HepG2 (cell line): Measurements from ENCODE around the gene IRX2. TPM values are rescaled to one million over a fixed set of nuclear protein-coding genes. Genes with fewer than 3 reads are reported as not detected.

Experiments used
- ATAC-seq: fragments of 200-7000 bp; cut with Tn5 transposase; 3 replicates; pipeline ENCODE4 v1.9.1; 2020; ENCODE audit warnings: mild to moderate bottlenecking, moderate library complexity
- BruUV-seq: library from RNA; stranded (reverse); fragments of 400-500 nt; replicated peaks from 2 replicates; lab custom pipeline; 2021; lab: Mats Ljungman, UMichigan
- CTCF ChIA-PET: fragments of 300-600 bp; formaldehyde crosslinking; extraction: SDS; loops from one replicate; lab custom pipeline; 2021; ENCODE audit warnings: low total read pairs, inconsistent platforms, low intra/inter-chr PET ratio; lab: Yijun Ruan, JAX
- POLR2A ChIA-PET: fragments of 350-600 bp; sonication (Branson Sonifier 250); formaldehyde crosslinking; loops from one replicate; lab custom pipeline; 2020; ENCODE audit warnings: antibody characterized with exemption, inconsistent platforms; lab: Yijun Ruan, JAX
- DNase-seq: peaks from one replicate; pipeline ENCODE4 v3.0.0-alpha.2; 2015; ENCODE audit warnings: low spot score
- FAIRE-seq: peaks from 3 replicates; lab custom pipeline; 2011; peaks lifted over from hg19 to GRCh38; lab: Jason Lieb, UNC
- H2AFZ ChIP-seq: one replicate; pipeline ENCODE4 v1.6.1; 2011; ENCODE audit warnings: low read length, inconsistent platforms
- H3K27ac ChIP-seq: fragments of 300-600 bp; 3 replicates; pipeline ENCODE4 v1.8.0; 2011; ENCODE audit warnings: mixed run types, mild to moderate bottlenecking, mixed read lengths, low read length, inconsistent platforms; ENCODE audit not compliant: insufficient read depth; ENCODE audit errors: extremely low read length
- H3K27me3 ChIP-seq, 2 experiments: fragments of 200-600 bp in 1 of 2; 2 replicates in 1 of 2; 3 replicates in 1 of 2; pipeline versions ENCODE4 v1.6.0 to v1.8.0; 2011; ENCODE audit warnings: low read length in 2 of 2, mild to moderate bottlenecking in 2 of 2, moderate library complexity in 2 of 2, inconsistent platforms in 1 of 2; ENCODE audit not compliant: insufficient read depth in 2 of 2, control insufficient read depth in 1 of 2
- H3K36me3 ChIP-seq, 2 experiments: fragments of 200-600 bp in 1 of 2; replicated peaks in 1 of 2; 2 replicates in 1 of 2; 3 replicates in 1 of 2; pipeline versions ENCODE4 v1.5.1 to v1.8.0; 2011; ENCODE audit warnings: low read length in 2 of 2, inconsistent platforms in 1 of 2; ENCODE audit not compliant: insufficient read depth in 2 of 2, control insufficient read depth in 1 of 2
- H3K4me1 ChIP-seq: 2 replicates; pipeline ENCODE4 v1.5.1; 2012; ENCODE audit warnings: low read length, inconsistent platforms; ENCODE audit not compliant: insufficient read depth
- H3K4me2 ChIP-seq: 2 replicates; pipeline ENCODE4 v1.6.0; 2011; ENCODE audit warnings: low read depth, low read length, inconsistent platforms
- H3K4me3 ChIP-seq, 3 experiments: fragments of 200-600 bp in 1 of 3; sonication (generic), shearing (Covaris generic) in 1 of 3; replicated peaks in 1 of 3; 2 replicates each; pipeline ENCODE4 v1.5.1; 2011 to 2016; ENCODE audit warnings: low read length in 3 of 3, inconsistent platforms in 2 of 3, low read depth in 2 of 3, mild to moderate bottlenecking in 2 of 3, control low read depth in 1 of 3, mixed read lengths in 1 of 3; ENCODE audit not compliant: insufficient read depth in 1 of 3
- H3K79me2 ChIP-seq: one replicate; pipeline ENCODE4 v1.6.1; 2011; ENCODE audit warnings: low read length, inconsistent platforms; ENCODE audit not compliant: insufficient read depth
- H3K9ac ChIP-seq: 2 replicates; pipeline ENCODE4 v1.6.0; 2011; ENCODE audit warnings: mild to moderate bottlenecking, low read depth, low read length, inconsistent platforms; ENCODE audit not compliant: insufficient read depth
- H3K9me3 ChIP-seq: 2 replicates; pipeline ENCODE4 v1.5.1; 2012; ENCODE audit warnings: mild to moderate bottlenecking, low read length
- H4K20me1 ChIP-seq: 2 replicates; pipeline ENCODE4 v1.6.0; 2011; ENCODE audit warnings: inconsistent platforms, mild to moderate bottlenecking, low read length, moderate library complexity; ENCODE audit not compliant: insufficient read depth
- AGO2 ChIP-seq: fragments of 200-400 bp; formaldehyde crosslinking; optimal IDR thresholded peaks from 2 replicates; pipeline ENCODE3; 2017; ENCODE audit warnings: mild to moderate bottlenecking, low read depth, low read length, moderate library complexity
- ARID2 ChIP-seq: sonication (generic); formaldehyde crosslinking; IDR thresholded peaks from 2 replicates; pipeline ENCODE4 v1.8.1; 2022; ENCODE audit warnings: mild to moderate bottlenecking, missing genetic modification reagents, borderline replicate concordance
- ARNT2 ChIP-seq: sonication (generic); formaldehyde crosslinking; IDR thresholded peaks from 2 replicates; pipeline ENCODE4 v1.8.0; 2022; ENCODE audit warnings: mild to moderate bottlenecking, low read depth, missing genetic modification reagents, moderate library complexity
- CEBPB ChIP-seq: IDR thresholded peaks from 2 replicates; pipeline ENCODE4 v1.6.1; 2011; ENCODE audit warnings: low read depth, low read length, improper control_type of control experiment, borderline replicate concordance
- CREB1 ChIP-seq, 2 experiments: fragments of 450-650 bp in 1 of 2; IDR thresholded peaks; 2 replicates each; pipeline ENCODE4 v1.6.1; 2016 to 2017; ENCODE audit warnings: control low read depth in 1 of 2, mild to moderate bottlenecking in 1 of 2, missing compliant biosample characterization in 1 of 2, missing genetic modification characterization in 1 of 2
- FLYWCH1 ChIP-seq: sonication (generic); formaldehyde crosslinking; IDR thresholded peaks from 2 replicates; pipeline ENCODE4 v1.8.1; 2023; ENCODE audit warnings: mild to moderate bottlenecking, missing genetic modification reagents
- FOXA1 ChIP-seq, 2 experiments: fragments of 450-650 bp in 1 of 2; sonication (generic) in 1 of 2; formaldehyde crosslinking in 1 of 2; IDR thresholded peaks; 2 replicates each; pipeline versions ENCODE4 v1.4.0 to v1.6.1; 2016 to 2020; ENCODE audit warnings: missing genetic modification reagents in 1 of 2
- GATAD1 ChIP-seq: IDR thresholded peaks from 2 replicates; pipeline ENCODE4 v1.6.1; 2016; ENCODE audit warnings: missing genetic modification reagents, missing compliant biosample characterization
- HES4 ChIP-seq: sonication (generic); formaldehyde crosslinking; IDR thresholded peaks from 2 replicates; pipeline ENCODE4 v1.9.0; 2021; ENCODE audit warnings: mild to moderate bottlenecking, missing genetic modification reagents, borderline replicate concordance
- KAT8 ChIP-seq: IDR thresholded peaks from 2 replicates; pipeline ENCODE4 v1.6.1; 2016; ENCODE audit warnings: missing genetic modification reagents, missing compliant biosample characterization
- MEIS1 ChIP-seq: sonication (generic); formaldehyde crosslinking; IDR thresholded peaks from 2 replicates; pipeline ENCODE4 v1.9.0; 2021; ENCODE audit warnings: mild to moderate bottlenecking, missing genetic modification reagents, moderate library complexity, borderline replicate concordance
- TMF1 ChIP-seq: sonication (generic); formaldehyde crosslinking; IDR thresholded peaks from 2 replicates; pipeline ENCODE4 v1.8.1; 2022; ENCODE audit warnings: low read depth, missing genetic modification reagents
- TRAFD1 ChIP-seq: sonication (generic); formaldehyde crosslinking; IDR thresholded peaks from 2 replicates; pipeline ENCODE4 v1.5.1; 2020; ENCODE audit warnings: missing genetic modification reagents, mild to moderate bottlenecking, borderline replicate concordance
- ZMAT5 ChIP-seq: sonication (generic); formaldehyde crosslinking; IDR thresholded peaks from 2 replicates; pipeline ENCODE4 v1.5.0; 2020; ENCODE audit warnings: mild to moderate bottlenecking, low read depth, missing genetic modification reagents, borderline replicate concordance
- ZNF414 ChIP-seq: sonication (generic); formaldehyde crosslinking; IDR thresholded peaks from 2 replicates; pipeline ENCODE4 v1.5.0; 2020; ENCODE audit warnings: missing genetic modification reagents
- ZNF430 ChIP-seq: sonication (generic); formaldehyde crosslinking; IDR thresholded peaks from 2 replicates; pipeline ENCODE4 v1.9.0; 2021; ENCODE audit warnings: mild to moderate bottlenecking, missing genetic modification reagents
- ZNF484 ChIP-seq: sonication (generic); formaldehyde crosslinking; IDR thresholded peaks from 2 replicates; pipeline ENCODE4 v1.5.1; 2020; ENCODE audit warnings: mild to moderate bottlenecking, low read depth, missing genetic modification reagents, borderline replicate concordance
- ZNF781 ChIP-seq: sonication (generic); formaldehyde crosslinking; IDR thresholded peaks from 2 replicates; pipeline ENCODE4 v1.5.1; 2020; ENCODE audit warnings: borderline replicate concordance, mild to moderate bottlenecking, missing genetic modification reagents; ENCODE audit errors: not compliant biosample characterization
- ZXDC ChIP-seq: sonication (generic); formaldehyde crosslinking; IDR thresholded peaks from 2 replicates; pipeline ENCODE4 v1.5.0; 2020; ENCODE audit warnings: mild to moderate bottlenecking, missing genetic modification reagents
- WGBS: methylation state at CpG from one replicate; pipeline ENCODE4 v1.1.6; 2017; ENCODE audit warnings: low lambda C conversion rate; 5-methylcytosine and 5-hydroxymethylcytosine counted together
- in situ Hi-C: cut with HindIII; loops from 2 replicates; pipeline ENCODE4 v1.10.0; 2017; ENCODE audit warnings: low pct_unique_long_range_greater_than_20kb; ENCODE audit not compliant: extremely low pct_ligation_motif_present
- intact Hi-C: fragments of 100-400 bp; cut with micrococcal nuclease; formaldehyde crosslinking; loops from one replicate; pipeline ENCODE4 v1.10.0; 2022; ENCODE audit not compliant: unreplicated experiment
- polyA plus RNA-seq, 8 experiments: library from polyadenylated mRNA; depleted of rRNA in 3 of 8; stranded (reverse) in 7 of 8; unstranded in 1 of 8; fragments of >200 nt; fragmentation: Illumina TruSeq in 4 of 8; extraction: Trizol in 4 of 8; gene quantifications; 2 replicates each; pipeline versions ENCODE4 v1.2.1 to v1.2.3, GENCODE V29; 2011 to 2016; ENCODE audit warnings: low read depth in 4 of 8, missing spikeins in 1 of 8, mixed read lengths in 1 of 8; ENCODE audit not compliant: insufficient read depth in 1 of 8
- total RNA-seq, 5 experiments: library from RNA; depleted of rRNA; stranded (reverse); fragments of >200 nt; fragmentation: Illumina TruSeq; extraction: Trizol; gene quantifications; 2 replicates each; pipeline ENCODE4 v1.2.3, GENCODE V29; 2016; ENCODE audit warnings: low read depth in 1 of 5

Gene IRX2
- total and polyA plus RNA-seq, 2 of the 13 experiments (the other 11 are each of a cell fraction or from before 2014, with no cell fraction given), result not detected

- TF ChIP-seq ZNF781, result no peak
- no peak for TF ChIP-seq AGO2
- TF ChIP-seq GATAD1, result no peak
- TF ChIP-seq ZNF414, result no peak
- no peak for TF ChIP-seq MEIS1 (CRISPR knock-in tag)
- TF ChIP-seq ZMAT5 (CRISPR knock-in tag), result no peak
- no peak for TF ChIP-seq TRAFD1
- no peak for TF ChIP-seq KAT8
Measured at GRCh38 chr5:2732850-2733249, 18.6 kb downstream of the IRX2 start (continued).

GRCh38 chr5:2732004-2732403 is 19.5 kb downstream of the IRX2 start:
- no peak overlapping the region for H3K4me3 ChIP-seq
- in situ Hi-C loops (loop anchor here (25.0 kb wide), 1 partner anchor 520 kb away; no protein-coding TSS in a partner anchor), intact Hi-C loops (no loop called here)
- no TSS peak for BruUV-seq
- ATAC-seq, result no peak
- no peaks in the 10 kb centered on the region for H4K20me1 ChIP-seq
- no peaks in the 10 kb centered on the region for H3K9me3 ChIP-seq
- H2AFZ ChIP-seq, result no peak overlapping the region
- H3K4me1 ChIP-seq, result no peaks in the 10 kb centered on the region
- H3K79me2 ChIP-seq, result no peaks in the 10 kb centered on the region
- no peak overlapping the region for H3K9ac ChIP-seq
- H3K27me3 ChIP-seq, result peaks cover 0 to 12% of the 10 kb centered on the region in 2 experiments; a peak in 2 of 5 replicates
- no peak for DNase-seq
- ChIA-PET CTCF (no interaction called here), POLR2A (no interaction called here)
- H3K4me2 ChIP-seq, result no peak overlapping the region
- no peak overlapping the region for H3K27ac ChIP-seq
- H3K36me3 ChIP-seq, result no peaks in the 10 kb centered on the region
- no peak for FAIRE-seq
- 0% methylated on average over 4 of the region's 4 CpGs for WGBS
- TF ChIP-seq ZNF484 (no peak), ARNT2 (CRISPR knock-in tag) (no peak), FOXA1 (IDR thresholded peaks at IDR 0.05) (no peak), FOXA1 (CRISPR knock-in tag; IDR thresholded peaks at IDR 0.05) (no peak), ZNF430 (no peak), CREB1 (IDR thresholded peaks at IDR 0.05) (peak; percentile 81), CREB1 (CRISPR knock-in tag; IDR thresholded peaks at IDR 0.05) (no peak), HES4 (CRISPR knock-in tag) (no peak), ARID2 (CRISPR knock-in tag) (no peak), TMF1 (CRISPR knock-in tag) (no peak), FLYWCH1 (CRISPR knock-in tag) (no peak), ZXDC (no peak), CEBPB (no peak)
